ENCODE measurements around the gene STK38L. TPM values are rescaled to one million over a fixed set of nuclear protein-coding genes. Genes with fewer than 3 reads are reported as not detected.
"Not testable (repeated sequence)": the region's sequence is repeated elsewhere in the genome, so short reads cannot be mapped to it uniquely, and the experiment has no call there.

The STK38L gene
- total RNA-seq, 3 donors from 2014 or later = 29.4 to 48.8 (median 37.9) TPM

DNA sequence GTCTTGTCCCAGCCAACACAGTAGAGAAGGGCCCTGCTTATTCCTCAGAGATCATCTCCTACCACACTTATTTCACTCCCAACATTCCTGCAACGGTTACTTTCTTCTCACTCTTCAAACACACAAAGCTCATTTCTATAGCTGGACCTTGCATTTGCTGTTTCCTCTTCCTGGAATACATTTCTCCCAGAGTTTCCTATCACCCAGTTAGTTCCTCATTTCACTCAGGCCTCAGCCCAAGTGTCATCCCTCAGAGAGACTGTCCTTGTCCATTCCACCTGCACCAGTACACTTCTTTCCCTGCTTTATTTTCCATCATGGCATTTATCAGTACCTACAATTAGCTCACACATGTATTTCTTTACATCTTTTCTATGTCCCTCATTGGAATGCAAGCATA, 14.7 kb upstream of the STK38L start:
- intact Hi-C loops (cut with DNase I; ENCODE audit: low total_unique reads) = no loop called here
- no peaks in the 10 kb centered on the region for H3K27me3 ChIP-seq

DNA sequence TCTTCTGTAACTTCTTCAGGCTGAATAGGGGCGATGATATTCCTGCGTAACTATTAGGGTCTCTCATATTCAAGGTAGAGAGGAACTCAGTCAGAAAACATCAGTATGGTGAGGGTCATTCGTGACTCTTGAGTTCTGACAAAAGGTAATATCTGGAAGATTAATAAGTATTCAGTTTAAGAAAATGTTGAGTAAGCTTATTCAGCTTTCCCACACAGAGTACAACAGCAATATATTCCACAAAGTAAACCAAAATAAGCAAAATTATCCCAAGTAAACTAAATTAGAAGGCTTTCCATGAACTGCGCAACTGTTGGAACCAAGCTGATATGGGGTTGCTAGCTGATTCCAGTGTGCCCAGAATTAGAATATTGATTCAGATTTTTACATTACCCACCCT, 12.7 kb upstream of the STK38L start:
- H3K4me1 ChIP-seq; H3K27ac ChIP-seq; H3K27me3 ChIP-seq; intact Hi-C loops (cut with DNase I; ENCODE audit: low total_unique reads); H3K9me3 ChIP-seq; DNase-seq (ENCODE audit: low spot score in 2 of 2); H3K36me3 ChIP-seq; H3K4me3 ChIP-seq: not testable (repeated sequence)

More for the DNA sequence above, 14.7 kb upstream of the STK38L start:
- Histone ChIP-seq H3K9me3 (no peaks in the 10 kb centered on the region), H3K27ac (no peak overlapping the region), H3K4me3 (no peak overlapping the region), H3K36me3 (no peaks in the 10 kb centered on the region), H3K4me1 (peaks cover 0 to 3% of the 10 kb centered on the region in 2 donors)
- no peak for DNase-seq (ENCODE audit: low spot score in 2 of 2)
- TF ChIP-seq, protein P1, sequence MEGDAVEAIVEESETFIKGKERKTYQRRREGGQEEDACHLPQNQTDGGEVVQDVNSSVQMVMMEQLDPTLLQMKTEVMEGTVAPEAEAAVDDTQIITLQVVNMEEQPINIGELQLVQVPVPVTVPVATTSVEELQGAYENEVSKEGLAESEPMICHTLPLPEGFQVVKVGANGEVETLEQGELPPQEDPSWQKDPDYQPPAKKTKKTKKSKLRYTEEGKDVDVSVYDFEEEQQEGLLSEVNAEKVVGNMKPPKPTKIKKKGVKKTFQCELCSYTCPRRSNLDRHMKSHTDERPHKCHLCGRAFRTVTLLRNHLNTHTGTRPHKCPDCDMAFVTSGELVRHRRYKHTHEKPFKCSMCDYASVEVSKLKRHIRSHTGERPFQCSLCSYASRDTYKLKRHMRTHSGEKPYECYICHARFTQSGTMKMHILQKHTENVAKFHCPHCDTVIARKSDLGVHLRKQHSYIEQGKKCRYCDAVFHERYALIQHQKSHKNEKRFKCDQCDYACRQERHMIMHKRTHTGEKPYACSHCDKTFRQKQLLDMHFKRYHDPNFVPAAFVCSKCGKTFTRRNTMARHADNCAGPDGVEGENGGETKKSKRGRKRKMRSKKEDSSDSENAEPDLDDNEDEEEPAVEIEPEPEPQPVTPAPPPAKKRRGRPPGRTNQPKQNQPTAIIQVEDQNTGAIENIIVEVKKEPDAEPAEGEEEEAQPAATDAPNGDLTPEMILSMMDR (IDR thresholded peaks at IDR 0.05) = no peak
- no peak for TF ChIP-seq POLR2A (IDR thresholded peaks at IDR 0.05)
- no peak for TF ChIP-seq POLR2AphosphoS5 (IDR thresholded peaks at IDR 0.05)

DNA sequence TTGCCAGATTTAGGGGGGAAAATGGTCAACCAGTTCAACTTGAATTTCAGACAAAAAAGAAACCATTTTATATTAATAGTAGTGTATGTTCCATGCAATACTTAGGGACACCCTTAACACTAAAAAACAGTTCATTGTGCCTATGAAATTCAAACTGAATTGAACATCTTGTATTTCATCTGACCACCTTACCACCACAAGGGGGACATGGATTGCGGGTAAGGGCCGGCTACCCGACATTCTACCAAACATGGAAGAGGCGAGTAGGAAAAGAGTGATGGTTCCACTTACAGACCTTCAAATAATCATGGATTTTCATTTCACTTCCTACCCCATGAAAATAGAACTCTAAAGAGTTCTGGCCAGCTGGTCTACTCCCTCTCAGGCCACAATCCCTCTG, 10.3 kb upstream of the STK38L start:
- intact Hi-C loops (cut with DNase I; ENCODE audit: low total_unique reads) = no loop called here
- TF ChIP-seq, protein P1 (IDR thresholded peaks at IDR 0.05) = no peak
- TF ChIP-seq POLR2A (IDR thresholded peaks at IDR 0.05) (no peak), POLR2AphosphoS5 (IDR thresholded peaks at IDR 0.05) (no peak)
- Histone ChIP-seq H3K36me3 (no peaks in the 10 kb centered on the region), H3K27ac (no peak overlapping the region), H3K27me3 (no peaks in the 10 kb centered on the region), H3K9me3 (no peaks in the 10 kb centered on the region), H3K4me3 (no peak overlapping the region), H3K4me1 (no peaks in the 10 kb centered on the region)
- DNase-seq (ENCODE audit: low spot score in 2 of 2) = no peak

DNA sequence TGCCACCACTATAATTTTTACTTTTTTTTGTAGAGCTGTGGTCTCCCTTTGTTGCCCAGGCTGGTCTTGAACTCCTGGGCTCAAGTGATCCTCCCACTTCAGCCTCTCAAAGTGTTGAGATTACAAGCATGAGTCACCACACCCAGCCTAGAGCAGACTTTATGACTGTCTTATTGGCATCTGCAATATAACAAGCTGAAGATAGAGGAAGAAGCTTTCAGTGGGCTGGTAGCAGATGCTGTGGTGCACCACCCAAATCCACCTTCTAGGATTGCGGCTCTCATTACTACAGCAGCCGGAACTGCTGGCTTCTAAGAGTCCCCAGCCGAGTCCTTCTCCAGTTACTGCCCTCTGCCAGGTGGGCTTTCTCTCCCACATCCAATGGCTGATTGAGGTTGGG, 7.6 kb upstream of the STK38L start:
- Histone ChIP-seq H3K27ac (no peak overlapping the region), H3K9me3 (no peaks in the 10 kb centered on the region), H3K4me3 (no peak overlapping the region), H3K36me3 (no peaks in the 10 kb centered on the region), H3K27me3 (no peaks in the 10 kb centered on the region), H3K4me1 (no peaks in the 10 kb centered on the region)
- DNase-seq (ENCODE audit: low spot score in 2 of 2) = no peak
- intact Hi-C loops (cut with DNase I; ENCODE audit: low total_unique reads) = no loop called here
- no peak for TF ChIP-seq POLR2A (IDR thresholded peaks at IDR 0.05)
- TF ChIP-seq POLR2AphosphoS5 (IDR thresholded peaks at IDR 0.05) = no peak
- TF ChIP-seq, protein P1 (IDR thresholded peaks at IDR 0.05) = no peak

DNA sequence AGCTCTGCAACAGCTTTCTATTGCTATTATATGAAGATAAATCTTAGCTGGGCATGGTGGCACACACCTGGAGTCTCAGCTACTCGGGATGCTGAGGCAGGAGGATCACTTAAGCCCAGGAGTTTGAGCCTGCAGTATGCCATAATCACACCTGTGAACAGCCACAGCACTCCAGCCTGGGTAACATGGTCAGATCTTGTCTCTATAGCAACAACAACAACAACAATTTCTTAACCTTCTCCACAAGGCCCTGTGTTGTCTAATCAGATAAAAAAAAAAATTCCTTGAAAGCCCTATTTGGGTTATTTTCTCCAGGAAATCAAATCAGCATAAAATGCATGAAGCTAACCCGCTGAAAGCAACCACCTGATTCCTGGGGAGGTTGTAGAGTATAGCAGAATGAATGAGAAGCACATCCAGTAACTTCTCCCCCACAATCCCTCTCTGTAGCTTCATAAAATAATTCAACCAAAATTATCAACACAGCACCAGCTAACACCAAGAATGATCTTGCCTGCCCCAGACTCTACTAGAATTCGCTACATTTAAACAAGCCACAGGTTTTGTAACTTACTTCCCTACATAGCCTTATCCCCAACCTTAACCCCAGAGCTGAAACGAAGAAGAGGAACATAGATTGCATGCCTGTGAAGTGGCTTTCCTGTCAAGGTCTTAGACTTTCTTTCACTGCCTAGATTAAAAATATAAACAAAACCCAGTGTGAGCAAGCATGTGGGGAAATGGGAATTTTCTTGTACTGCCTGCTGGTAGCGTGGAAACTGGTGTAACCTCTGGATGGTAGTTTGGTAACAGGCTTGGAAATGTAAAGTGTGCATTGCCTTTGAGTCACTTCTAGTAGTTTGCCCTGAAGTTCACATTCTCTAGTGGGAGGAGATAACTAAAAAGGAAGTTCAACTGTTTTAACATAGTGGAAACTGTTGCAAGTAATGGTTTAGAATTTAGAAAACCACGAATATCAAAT, 6.0 kb upstream of the STK38L start:
- TF ChIP-seq, protein P1 (IDR thresholded peaks at IDR 0.05) = no peak
- TF ChIP-seq POLR2AphosphoS5 (IDR thresholded peaks at IDR 0.05) (no peak), POLR2A (IDR thresholded peaks at IDR 0.05) (no peak)
- Histone ChIP-seq H3K27me3 (no peaks in the 10 kb centered on the region), H3K27ac (no peak overlapping the region), H3K4me1 (no peaks in the 10 kb centered on the region), H3K9me3 (no peaks in the 10 kb centered on the region), H3K36me3 (no peaks in the 10 kb centered on the region), H3K4me3 (no peak overlapping the region)
- intact Hi-C loops (cut with DNase I; ENCODE audit: low total_unique reads) = no loop called here
- DNase-seq (ENCODE audit: low spot score in 2 of 2) = no peak
